MM.1S (cell line): ENCODE measurements around the gene CPSF4.
"Not testable (repeated sequence)": the region's sequence is repeated elsewhere in the genome, so short reads cannot be mapped to it uniquely, and the experiment has no call there.

ENCODE experiments used
- DNase-seq: peaks from one replicate; pipeline ENCODE4 v3.0.0-alpha.2; 2015
- H2AFZ ChIP-seq: fragments of 300-600 bp; sonication (generic); 2 replicates; pipeline ENCODE4 v1.6.0; 2016; ENCODE audit warnings: antibody characterized with exemption, low read length
- H3F3A ChIP-seq: fragments of 300-600 bp; sonication (generic); 2 replicates; pipeline ENCODE4 v1.6.1; 2016; ENCODE audit warnings: mild to moderate bottlenecking, antibody characterized with exemption, low read length, moderate library complexity, mixed read lengths; ENCODE audit not compliant: insufficient read depth
- H3K27ac ChIP-seq: fragments of 300-600 bp; sonication (generic); 2 replicates; pipeline ENCODE4 v1.5.1; 2016; ENCODE audit warnings: mild to moderate bottlenecking, low read length
- H3K27me3 ChIP-seq: fragments of 300-600 bp; sonication (generic); replicated peaks from 2 replicates; pipeline ENCODE4 v1.6.0; 2016; ENCODE audit warnings: low read length; ENCODE audit not compliant: insufficient read depth
- H3K36me3 ChIP-seq: fragments of 300-600 bp; sonication (generic); replicated peaks from 2 replicates; pipeline ENCODE4 v1.6.1; 2016; ENCODE audit warnings: mild to moderate bottlenecking, low read length, mixed read lengths; ENCODE audit not compliant: insufficient read depth
- H3K4me1 ChIP-seq: fragments of 300-600 bp; sonication (generic); 2 replicates; pipeline ENCODE4 v1.6.1; 2016; ENCODE audit warnings: low read length, mixed read lengths
- H3K4me2 ChIP-seq: fragments of 300-600 bp; sonication (generic); 2 replicates; pipeline ENCODE4 v1.6.0; 2016; ENCODE audit warnings: low read depth, low read length
- H3K4me3 ChIP-seq: fragments of 300-600 bp; sonication (generic); 2 replicates; pipeline ENCODE4 v1.5.1; 2016; ENCODE audit warnings: low read length, mixed read lengths
- H3K79me2 ChIP-seq: fragments of 300-600 bp; sonication (generic); 2 replicates; pipeline ENCODE4 v1.6.1; 2016; ENCODE audit warnings: mixed run types, low read length, mixed read lengths
- H3K9ac ChIP-seq: fragments of 300-600 bp; sonication (generic); 2 replicates; pipeline ENCODE4 v1.6.1; 2016; ENCODE audit warnings: low read length, mixed read lengths
- H3K9me2 ChIP-seq: fragments of 300-600 bp; sonication (generic); replicated peaks from 2 replicates; pipeline ENCODE4 v1.6.1; 2016; ENCODE audit warnings: mild to moderate bottlenecking, low read length, mixed read lengths; ENCODE audit not compliant: insufficient read depth
- H3K9me3 ChIP-seq: fragments of 300-600 bp; sonication (generic); replicated peaks from 2 replicates; pipeline ENCODE4 v1.6.1; 2016; ENCODE audit warnings: mild to moderate bottlenecking, low read length, mixed read lengths; ENCODE audit not compliant: insufficient read depth
- H4K20me1 ChIP-seq: fragments of 300-600 bp; sonication (generic); 2 replicates; pipeline ENCODE4 v1.6.1; 2016; ENCODE audit warnings: mild to moderate bottlenecking, low read length, moderate library complexity, mixed read lengths; ENCODE audit not compliant: insufficient read depth
- CTCF ChIP-seq: fragments of 300-600 bp; sonication (generic); IDR thresholded peaks from 2 replicates; pipeline ENCODE4 v1.5.1; 2016; ENCODE audit warnings: antibody characterized with exemption, low read length, mixed read lengths
- EZH2 ChIP-seq: fragments of 300-600 bp; sonication (generic); optimal IDR thresholded peaks from 2 replicates; pipeline ENCODE3; 2017; ENCODE audit warnings: low read depth, mild to moderate bottlenecking, antibody characterized with exemption, low read length, mixed read lengths
- EZH2phosphoT487 ChIP-seq: fragments of 300-600 bp; sonication (generic); IDR thresholded peaks from 2 replicates; pipeline ENCODE4 v1.6.1; 2018; ENCODE audit warnings: antibody characterized with exemption, low read length

CPSF4 gene

GRCh38 chr7:99428972-99429566 is 9.7 kb upstream of the CPSF4 start:
- Histone ChIP-seq H4K20me1 (no peaks in the 10 kb centered on the region), H2AFZ (no peak overlapping the region), H3K79me2 (no peaks in the 10 kb centered on the region), H3K9me2 (no peaks in the 10 kb centered on the region), H3K27me3 (no peaks in the 10 kb centered on the region), H3K36me3 (no peaks in the 10 kb centered on the region), H3K4me3 (no peak overlapping the region), H3F3A (no peaks in the 10 kb centered on the region), H3K4me1 (no peaks in the 10 kb centered on the region), H3K4me2 (no peak overlapping the region), H3K9ac (no peak overlapping the region), H3K27ac (no peak overlapping the region), H3K9me3 (no peaks in the 10 kb centered on the region)
- no peak for TF ChIP-seq EZH2phosphoT487
- TF ChIP-seq EZH2: no peak
- TF ChIP-seq CTCF: no peak
- no peak for DNase-seq

GRCh38 chr7:99429756-99430155 is 9.0 kb upstream of the CPSF4 start:
- Histone ChIP-seq H4K20me1 (no peaks in the 10 kb centered on the region), H3K27me3 (no peaks in the 10 kb centered on the region), H3K9me2 (no peaks in the 10 kb centered on the region), H3K27ac (no peak overlapping the region), H3F3A (no peaks in the 10 kb centered on the region), H2AFZ (no peak overlapping the region), H3K4me2 (no peak overlapping the region), H3K4me1 (no peaks in the 10 kb centered on the region), H3K9ac (no peak overlapping the region), H3K4me3 (no peak overlapping the region), H3K79me2 (no peaks in the 10 kb centered on the region), H3K36me3 (no peaks in the 10 kb centered on the region), H3K9me3 (no peaks in the 10 kb centered on the region)
- TF ChIP-seq CTCF (no peak), EZH2phosphoT487 (no peak), EZH2 (no peak)
- no peak for DNase-seq

DNA sequence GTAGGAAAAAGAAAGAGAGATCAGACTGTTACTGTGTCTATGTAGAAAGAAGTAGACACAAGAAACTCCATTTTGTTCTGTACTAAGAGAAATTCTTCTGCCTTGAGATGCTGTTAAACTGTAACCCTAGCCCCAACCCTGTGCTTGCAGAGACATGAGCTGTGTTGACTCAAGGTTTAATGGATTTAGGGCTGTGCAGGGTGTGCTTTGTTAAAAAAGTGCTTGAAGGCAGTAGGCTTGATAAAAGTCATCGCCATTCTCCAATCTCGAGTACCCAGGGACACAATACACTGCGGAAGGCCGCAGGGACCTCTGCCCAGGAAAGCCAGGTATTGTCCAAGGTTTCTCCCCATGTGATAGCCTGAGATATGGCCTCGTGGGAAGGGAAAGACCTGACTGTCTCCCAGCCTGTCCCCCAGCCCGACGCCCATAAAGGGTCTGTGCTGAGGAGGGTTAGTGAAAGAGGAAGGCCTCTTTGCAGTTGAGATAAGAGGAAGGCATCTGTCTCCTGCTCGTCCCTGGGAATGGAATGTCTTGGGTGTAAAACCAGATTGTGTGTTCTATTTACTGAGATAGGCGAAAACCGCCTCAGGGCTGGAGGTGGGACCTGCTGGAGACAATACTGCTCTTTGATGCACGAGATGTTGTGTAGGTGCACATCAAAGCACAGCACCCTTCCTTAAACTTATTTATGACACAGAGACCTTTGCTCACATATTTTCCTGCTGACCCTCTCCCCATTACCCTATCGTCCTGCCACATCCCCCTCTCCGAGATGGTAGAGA is 6.8 kb upstream of the CPSF4 start:
- not testable (repeated sequence) for H3F3A ChIP-seq, H3K4me1 ChIP-seq, H3K36me3 ChIP-seq, H3K9ac ChIP-seq, H3K27ac ChIP-seq, H3K79me2 ChIP-seq, H3K4me2 ChIP-seq, H2AFZ ChIP-seq, H3K9me2 ChIP-seq, H3K4me3 ChIP-seq, DNase-seq, H4K20me1 ChIP-seq, H3K9me3 ChIP-seq, H3K27me3 ChIP-seq

- Histone ChIP-seq H3K9me3 (no peaks in the 10 kb centered on the region), H2AFZ (no peak overlapping the region), H4K20me1 (no peaks in the 10 kb centered on the region), H3K79me2 (peaks cover 17% of the 10 kb centered on the region), H3K9me2 (no peaks in the 10 kb centered on the region), H3K27me3 (no peaks in the 10 kb centered on the region), H3K4me3 (no peak overlapping the region), H3F3A (peaks cover 6% of the 10 kb centered on the region; the same call in 1 of the 2 replicates), H3K36me3 (no peaks in the 10 kb centered on the region), H3K9ac (no peak overlapping the region), H3K27ac (no peak overlapping the region), H3K4me2 (no peak overlapping the region), H3K4me1 (0 out of 2 replicates have a peak, but pooled peaks cover 4% of the 10 kb centered on the region)
- TF ChIP-seq CTCF: no peak
- DNase-seq: no peak
Observed at GRCh38 chr7:99433158-99433557, 5.6 kb upstream of the CPSF4 start.
